B cell (primary cell): ENCODE measurements around the gene MBNL2. TPM values are rescaled to one million over a fixed set of nuclear protein-coding genes. Genes with fewer than 3 reads are reported as not detected.

ENCODE experiments used
- ATAC-seq: fragments of 200-7000 bp; cut with Tn5 transposase; one replicate; pipeline ENCODE4 v1.10.0; 2021; ENCODE audit warnings: low read depth, mild to moderate bottlenecking, moderate number of reproducible peaks, moderate library complexity
- CTCF ChIA-PET: fragments of 350-600 bp; sonication (Branson Sonifier 250); formaldehyde crosslinking; loops from one replicate; lab custom pipeline; 2021; ENCODE audit warnings: antibody characterized with exemption, inconsistent platforms; lab: Charles Lee
- POLR2A ChIA-PET: fragments of 350-600 bp; sonication (Branson Sonifier 250); formaldehyde crosslinking; loops from one replicate; lab custom pipeline; 2021; ENCODE audit warnings: antibody characterized with exemption; lab: Charles Lee
- DNase-seq: peaks from one replicate; pipeline ENCODE4 v3.0.0; 2013
- H2AFZ ChIP-seq: 2 replicates; pipeline ENCODE4 v1.6.1; 2012; ENCODE audit warnings: mild to moderate bottlenecking, low read depth, low read length; ENCODE audit not compliant: insufficient read depth, poor library complexity, severe bottlenecking
- H3K27ac ChIP-seq, 2 donors: 1 replicate in 1 of 2; 2 replicates in 1 of 2; pipeline ENCODE4 v1.5.1; 2012 to 2013; ENCODE audit warnings: low read length in 2 of 2, mild to moderate bottlenecking in 2 of 2, moderate library complexity in 1 of 2
- H3K27me3 ChIP-seq, 4 experiments: fragments of 200-600 bp in 1 of 4; sonication (generic) in 1 of 4; replicated peaks in 1 of 4; 1 replicate in 2 of 4; 2 replicates in 2 of 4; pipeline versions ENCODE4 v1.6.1 to v1.7.0; 2013 to 2016; ENCODE audit warnings: low read length in 3 of 4, mild to moderate bottlenecking in 2 of 4, mixed read lengths in 1 of 4, moderate library complexity in 1 of 4; ENCODE audit not compliant: insufficient read depth in 4 of 4, control insufficient read depth in 3 of 4; ENCODE audit errors: control extremely low read depth in 1 of 4
- H3K36me3 ChIP-seq, 2 experiments: replicated peaks in 1 of 2; 1 replicate in 1 of 2; 2 replicates in 1 of 2; pipeline versions ENCODE4 v1.6.1 to v1.7.1; 2013; ENCODE audit warnings: low read length in 1 of 2; ENCODE audit not compliant: insufficient read depth in 2 of 2, control insufficient read depth in 1 of 2; ENCODE audit errors: control extremely low read depth in 1 of 2, extremely low read depth in 1 of 2
- H3K4me1 ChIP-seq, 2 donors: fragments of 200-600 bp in 1 of 2; sonication (generic) in 1 of 2; 1 replicate in 1 of 2; 2 replicates in 1 of 2; pipeline versions ENCODE4 v1.5.1 to v1.6.1; 2013 to 2017; ENCODE audit warnings: low read length in 2 of 2; ENCODE audit not compliant: control insufficient read depth in 2 of 2, insufficient read depth in 2 of 2
- H3K4me2 ChIP-seq: replicated peaks from 2 replicates; pipeline ENCODE3; 2012; ENCODE audit warnings: mild to moderate bottlenecking, low read depth, low read length; ENCODE audit not compliant: poor library complexity, severe bottlenecking
- H3K4me3 ChIP-seq, 5 experiments: fragments of 200-600 bp in 1 of 5; sonication (generic) in 1 of 5; 1 replicate in 3 of 5; 2 replicates in 2 of 5; pipeline versions ENCODE4 v1.5.1 to v1.7.0; 2011 to 2016; ENCODE audit warnings: low read length in 4 of 5, mild to moderate bottlenecking in 4 of 5, low read depth in 2 of 5, control low read depth in 1 of 5, moderate library complexity in 1 of 5; ENCODE audit not compliant: insufficient read depth in 1 of 5; ENCODE audit errors: control extremely low read depth in 1 of 5, extremely low read depth in 1 of 5
- H3K79me2 ChIP-seq: fragments of 200-600 bp; sonication (generic); one replicate; pipeline ENCODE4 v1.6.0; 2016; ENCODE audit warnings: low read length; ENCODE audit not compliant: control insufficient read depth, insufficient read depth
- H3K9ac ChIP-seq: fragments of 200-600 bp; sonication (generic); 2 replicates; pipeline ENCODE4 v1.6.1; 2017; ENCODE audit warnings: mild to moderate bottlenecking, low read length, moderate library complexity
- H3K9me3 ChIP-seq, 3 donors: one replicate each; pipeline versions ENCODE4 v1.6.1 to v1.7.1; 2013; ENCODE audit warnings: low read length in 2 of 3; ENCODE audit not compliant: control insufficient read depth in 2 of 3, insufficient read depth in 1 of 3; ENCODE audit errors: control extremely low read depth in 1 of 3
- H4K20me1 ChIP-seq: 2 replicates; pipeline ENCODE4 v1.6.0; 2012; ENCODE audit warnings: mild to moderate bottlenecking, low read length; ENCODE audit not compliant: insufficient read depth, control insufficient read depth, poor library complexity, severe bottlenecking
- H3K27ac Mint-ChIP-seq: one replicate; pipeline ENCODE4 v1.8.0; 2021; ENCODE audit warnings: mixed read lengths
- H3K27me3 Mint-ChIP-seq: one replicate; pipeline ENCODE4 v1.8.0; 2021; ENCODE audit warnings: mixed read lengths
- H3K4me1 Mint-ChIP-seq: one replicate; pipeline ENCODE4 v1.8.0; 2021; ENCODE audit warnings: mixed read lengths
- H3K4me3 Mint-ChIP-seq: one replicate; pipeline ENCODE4 v1.8.0; 2021; ENCODE audit warnings: mixed read lengths
- H3K9me3 Mint-ChIP-seq: one replicate; pipeline ENCODE4 v1.8.0; 2022; ENCODE audit warnings: mixed read lengths; ENCODE audit not compliant: insufficient read depth
- CTCF ChIP-seq: fragments of 200-600 bp; IDR thresholded peaks from one replicate; pipeline ENCODE4 v1.8.0; 2022; ENCODE audit warnings: antibody characterized with exemption, mild to moderate bottlenecking
- EZH2 ChIP-seq: IDR thresholded peaks from 2 replicates; pipeline ENCODE4 v1.6.1; 2012; ENCODE audit warnings: borderline replicate concordance, low read depth, mild to moderate bottlenecking, moderate library complexity, low read length; ENCODE audit not compliant: insufficient read depth, poor library complexity, severe bottlenecking
- WGBS: methylation state at CpG from one replicate; pipeline ENCODE4 v1.1.5; 2013; ENCODE audit warnings: missing lambda C conversion rate; ENCODE audit not compliant: insufficient coverage; 5-methylcytosine and 5-hydroxymethylcytosine counted together
- intact Hi-C: fragments of 100-400 bp; cut with micrococcal nuclease; formaldehyde crosslinking; loops from one replicate; pipeline ENCODE4 v1.10.0; 2022
- polyA plus RNA-seq: library from polyadenylated mRNA; depleted of rRNA; stranded (reverse); fragments of >200 nt; gene quantifications from 2 replicates; pipeline ENCODE4 v1.2.3, GENCODE V29; 2012
- total RNA-seq, 2 donors: library from RNA; stranded (reverse); fragments of 120-200 nt in 1 of 2; gene quantifications; 1 replicate in 1 of 2; 2 replicates in 1 of 2; pipeline versions ENCODE4 v1.2.3 to v1.2.4, GENCODE V29; 2013 to 2022

Gene MBNL2
- total and polyA plus RNA-seq, 2 donors (not counting 1 experiment from before 2014, with no cell fraction given) = 6.9 to 50.1 TPM

- no peak overlapping the region for H2AFZ ChIP-seq
- ATAC-seq = no peak
Measured at GRCh38 chr13:97188207-97188606, 33.9 kb upstream of the MBNL2 start.

DNA sequence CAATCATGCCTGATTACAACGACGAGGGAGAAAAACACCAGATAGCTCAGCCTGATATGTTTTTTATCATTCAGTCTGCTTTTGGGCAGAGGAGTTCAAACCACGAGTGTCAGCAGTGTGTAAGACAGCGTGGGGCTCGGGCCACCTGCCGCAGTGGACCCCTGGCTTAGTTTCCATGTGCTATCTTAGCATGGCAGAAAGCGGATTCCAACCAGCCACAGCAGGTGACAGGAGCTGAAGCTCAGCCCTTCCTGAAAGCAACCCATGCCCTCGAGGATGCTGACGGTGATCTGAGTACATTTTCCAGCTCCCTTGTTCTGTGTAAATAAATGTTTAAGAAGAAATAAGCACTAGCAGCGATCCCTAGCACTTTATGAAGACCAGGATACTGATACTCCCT is 32.2 kb upstream of the MBNL2 start:
- POLR2A ChIA-PET = no interaction called here
- intact Hi-C loops = no loop called here
- WGBS = 94% methylated on average over 7 of the region's 10 CpGs

More at GRCh38 chr13:97188207-97188606, 33.9 kb upstream of the MBNL2 start:
- Mint-ChIP-seq H3K4me3 (no peak overlapping the region), H3K9me3 (no peaks in the 10 kb centered on the region), H3K27ac (no peak overlapping the region), H3K27me3 (peaks cover 36% of the 10 kb centered on the region), H3K4me1 (peaks cover 3% of the 10 kb centered on the region)
- POLR2A ChIA-PET = no interaction called here
- no peak overlapping the region for H3K9ac ChIP-seq
- TF ChIP-seq EZH2 (no peak), CTCF (no peak)
- H3K4me1 ChIP-seq = no peaks in the 10 kb centered on the region
- peaks cover 0 to 3% (median 0%) of the 10 kb centered on the region in 3 donors for H3K9me3 ChIP-seq
- no peak for DNase-seq
- no peak overlapping the region for H3K4me3 ChIP-seq
- no peaks in the 10 kb centered on the region for H3K36me3 ChIP-seq
- intact Hi-C loops = no loop called here
- no peaks in the 10 kb centered on the region for H3K79me2 ChIP-seq
- peaks cover 0 to 7% (median 4%) of the 10 kb centered on the region in 4 experiments for H3K27me3 ChIP-seq
- CTCF ChIA-PET = no interaction called here
- no peaks in the 10 kb centered on the region for H4K20me1 ChIP-seq
- no peak overlapping the region for H3K27ac ChIP-seq
- no peak overlapping the region for H3K4me2 ChIP-seq
- WGBS = 40% methylated on average over 8 of the region's 8 CpGs

More for the DNA sequence above, 32.2 kb upstream of the MBNL2 start:
- DNase-seq (no peak), ATAC-seq (no peak)
- CTCF ChIA-PET = no interaction called here
- H3K4me1 Mint-ChIP-seq = peaks cover 3% of the 10 kb centered on the region
- H3K27ac Mint-ChIP-seq = no peak overlapping the region
- H3K4me3 ChIP-seq = no peak overlapping the region
- H3K9me3 Mint-ChIP-seq = no peaks in the 10 kb centered on the region
- no peaks in the 10 kb centered on the region for H3K4me1 ChIP-seq
- H3K27ac ChIP-seq = no peak overlapping the region
- no peak overlapping the region for H3K4me3 Mint-ChIP-seq
- H3K36me3 ChIP-seq = no peaks in the 10 kb centered on the region
- H3K4me2 ChIP-seq = no peak overlapping the region
- peaks cover 0 to 3% (median 3%) of the 10 kb centered on the region in 4 experiments for H3K27me3 ChIP-seq
- TF ChIP-seq CTCF (no peak), EZH2 (no peak)
- H4K20me1 ChIP-seq = no peaks in the 10 kb centered on the region
- H3K9ac ChIP-seq = no peak overlapping the region
- H3K27me3 Mint-ChIP-seq = peaks cover 43% of the 10 kb centered on the region
- H3K9me3 ChIP-seq = no peaks in the 10 kb centered on the region
- no peaks in the 10 kb centered on the region for H3K79me2 ChIP-seq
- no peak overlapping the region for H2AFZ ChIP-seq
